Activated CD8-positive, alpha-beta memory T cell treated with anti-CD3 and anti-CD28 coated beads, Interleukin-2, amount 10 ng/mL, durations not matched to agents 7 days and 5 days (primary cell): Measurements from ENCODE around the gene MRPL12. TPM values are rescaled to one million over a fixed set of nuclear protein-coding genes. Genes with fewer than 3 reads are reported as not detected.

ENCODE experiments used
- ATAC-seq: fragments of 150-1000 bp; cut with Tn5 transposase; one replicate; pipeline ENCODE4 v1.10.0; 2021; ENCODE audit warnings: moderate library complexity
- CTCF ChIA-PET: fragments of 350-600 bp; sonication (Branson Sonifier 250); formaldehyde crosslinking; loops from one replicate; lab custom pipeline; 2021; ENCODE audit warnings: antibody characterized with exemption; lab: Charles Lee
- DNase-seq: peaks from one replicate; pipeline ENCODE4 v3.0.0-alpha.2; 2020
- H3K27ac Mint-ChIP-seq: one replicate; pipeline ENCODE4 v1.8.0; 2021; ENCODE audit warnings: mild to moderate bottlenecking, mixed read lengths
- H3K27me3 Mint-ChIP-seq: one replicate; pipeline ENCODE4 v1.8.0; 2021; ENCODE audit warnings: mixed read lengths
- H3K36me3 Mint-ChIP-seq: one replicate; pipeline ENCODE4 v1.8.0; 2021; ENCODE audit warnings: mild to moderate bottlenecking, mixed read lengths
- H3K4me1 Mint-ChIP-seq: one replicate; pipeline ENCODE4 v1.8.0; 2021; ENCODE audit warnings: mixed read lengths
- H3K4me3 Mint-ChIP-seq: one replicate; pipeline ENCODE4 v1.8.0; 2021; ENCODE audit warnings: mild to moderate bottlenecking, moderate library complexity, mixed read lengths
- H3K9me3 Mint-ChIP-seq: one replicate; pipeline ENCODE4 v1.8.0; 2022; ENCODE audit warnings: low read depth, mixed read lengths
- total RNA-seq, 2 experiments: library from RNA; stranded (reverse); gene quantifications; one replicate each; pipeline ENCODE4 v1.2.3, GENCODE V29; 2021

MRPL12 gene
- total RNA-seq, 2 experiments from 2014 or later = 102 to 126 TPM

GRCh38 chr17:81685108-81685507 lies 18.1 kb upstream of the MRPL12 start:
- DNase-seq = no peak
- CTCF ChIA-PET = interaction anchor here (0.7 to 2.2 kb wide), 9 partner anchors 9 to 353 kb away, joined by 3 to 10 read pairs (median 4); partner anchors contain the start of genes DCXR and MRPL12
- no peaks in the 10 kb centered on the region for H3K9me3 Mint-ChIP-seq
- no peak for ATAC-seq
- H3K4me3 Mint-ChIP-seq = peak overlapping the region; percentile 81
- H3K36me3 Mint-ChIP-seq = peaks cover 24% of the 10 kb centered on the region
- H3K4me1 Mint-ChIP-seq = peaks cover 32% of the 10 kb centered on the region
- peak overlapping the region; percentile 71 for H3K27ac Mint-ChIP-seq
- H3K27me3 Mint-ChIP-seq = no peaks in the 10 kb centered on the region

GRCh38 chr17:81686614-81687013 lies 16.6 kb upstream of the MRPL12 start:
- Mint-ChIP-seq H3K36me3 (peaks cover 27% of the 10 kb centered on the region), H3K4me3 (no peak overlapping the region), H3K9me3 (no peaks in the 10 kb centered on the region), H3K27ac (no peak overlapping the region), H3K4me1 (peaks cover 30% of the 10 kb centered on the region), H3K27me3 (no peaks in the 10 kb centered on the region)
- DNase-seq (no peak), ATAC-seq (no peak)
- CTCF ChIA-PET = interaction anchor here (1.9 kb wide), 1 partner anchor 16 kb away, joined by 9 read pairs; the partner anchor contains the start of gene MRPL12

GRCh38 chr17:81687770-81688541 lies 15.2 kb upstream of the MRPL12 start:
- Mint-ChIP-seq H3K4me1 (peaks cover 20% of the 10 kb centered on the region), H3K4me3 (no peak overlapping the region), H3K9me3 (no peaks in the 10 kb centered on the region), H3K36me3 (peaks cover 35% of the 10 kb centered on the region), H3K27ac (no peak overlapping the region), H3K27me3 (no peaks in the 10 kb centered on the region)
- CTCF ChIA-PET = no interaction called here
- DNase-seq (no peak), ATAC-seq (no peak)

- peaks cover 35% of the 10 kb centered on the region for H3K36me3 Mint-ChIP-seq
- CTCF ChIA-PET = no interaction called here
- ATAC-seq = no peak
Observed at GRCh38 chr17:81688616-81689015, 14.6 kb upstream of the MRPL12 start.

GRCh38 chr17:81690066-81690465 lies 13.1 kb upstream of the MRPL12 start:
- Mint-ChIP-seq H3K36me3 (peaks cover 33% of the 10 kb centered on the region), H3K9me3 (no peaks in the 10 kb centered on the region), H3K4me1 (peaks cover 12% of the 10 kb centered on the region), H3K27me3 (no peaks in the 10 kb centered on the region), H3K27ac (no peak overlapping the region), H3K4me3 (no peak overlapping the region)
- CTCF ChIA-PET = no interaction called here
- ATAC-seq = no peak
- DNase-seq = no peak

More at GRCh38 chr17:81688616-81689015, 14.6 kb upstream of the MRPL12 start:
- H3K4me1 Mint-ChIP-seq = peaks cover 20% of the 10 kb centered on the region
- DNase-seq = no peak
- H3K27me3 Mint-ChIP-seq = no peaks in the 10 kb centered on the region
- H3K27ac Mint-ChIP-seq = no peak overlapping the region
- no peak overlapping the region for H3K4me3 Mint-ChIP-seq
- no peaks in the 10 kb centered on the region for H3K9me3 Mint-ChIP-seq

GRCh38 chr17:81690549-81690948 lies 12.6 kb upstream of the MRPL12 start:
- H3K27me3 Mint-ChIP-seq = no peaks in the 10 kb centered on the region
- peaks cover 8% of the 10 kb centered on the region for H3K4me1 Mint-ChIP-seq
- CTCF ChIA-PET = no interaction called here
- no peak for ATAC-seq
- peaks cover 32% of the 10 kb centered on the region for H3K36me3 Mint-ChIP-seq
- no peak overlapping the region for H3K27ac Mint-ChIP-seq
- no peaks in the 10 kb centered on the region for H3K9me3 Mint-ChIP-seq
- no peak for DNase-seq
- H3K4me3 Mint-ChIP-seq = no peak overlapping the region

GRCh38 chr17:81691196-81691595 lies 12.0 kb upstream of the MRPL12 start:
- H3K27ac Mint-ChIP-seq = no peak overlapping the region
- DNase-seq = no peak
- CTCF ChIA-PET = no interaction called here
- H3K27me3 Mint-ChIP-seq = no peaks in the 10 kb centered on the region
- H3K9me3 Mint-ChIP-seq = no peaks in the 10 kb centered on the region
- H3K36me3 Mint-ChIP-seq = peaks cover 28% of the 10 kb centered on the region
- H3K4me1 Mint-ChIP-seq = peaks cover 3% of the 10 kb centered on the region
- H3K4me3 Mint-ChIP-seq = no peak overlapping the region
- no peak for ATAC-seq

GRCh38 chr17:81691608-81692007 lies 11.6 kb upstream of the MRPL12 start:
- Mint-ChIP-seq H3K27me3 (no peaks in the 10 kb centered on the region), H3K4me1 (no peaks in the 10 kb centered on the region), H3K9me3 (no peaks in the 10 kb centered on the region), H3K27ac (no peak overlapping the region), H3K36me3 (peaks cover 25% of the 10 kb centered on the region), H3K4me3 (no peak overlapping the region)
- CTCF ChIA-PET = no interaction called here
- no peak for ATAC-seq
- DNase-seq = no peak

- Mint-ChIP-seq H3K4me1 (peaks cover 3% of the 10 kb centered on the region), H3K4me3 (no peak overlapping the region), H3K27me3 (no peaks in the 10 kb centered on the region), H3K27ac (no peak overlapping the region), H3K36me3 (peaks cover 33% of the 10 kb centered on the region), H3K9me3 (no peaks in the 10 kb centered on the region)
- CTCF ChIA-PET = interaction anchor here (1.1 kb wide), 1 partner anchor 9 kb away, joined by 4 read pairs; the partner anchor contains the start of gene MRPL12
- ATAC-seq (no peak), DNase-seq (no peak)
Observed at GRCh38 chr17:81693509-81694210, 9.5 kb upstream of the MRPL12 start.

GRCh38 chr17:81694810-81695209 lies 8.4 kb upstream of the MRPL12 start:
- H3K27ac Mint-ChIP-seq = no peak overlapping the region
- no peaks in the 10 kb centered on the region for H3K9me3 Mint-ChIP-seq
- DNase-seq (no peak), ATAC-seq (no peak)
- H3K36me3 Mint-ChIP-seq = peaks cover 34% of the 10 kb centered on the region
- CTCF ChIA-PET = no interaction called here
- peaks cover 5% of the 10 kb centered on the region for H3K4me1 Mint-ChIP-seq
- H3K4me3 Mint-ChIP-seq = no peak overlapping the region
- no peaks in the 10 kb centered on the region for H3K27me3 Mint-ChIP-seq

- H3K36me3 Mint-ChIP-seq = peaks cover 31% of the 10 kb centered on the region
- no peak overlapping the region for H3K4me3 Mint-ChIP-seq
- H3K4me1 Mint-ChIP-seq = peaks cover 5% of the 10 kb centered on the region
- no peaks in the 10 kb centered on the region for H3K27me3 Mint-ChIP-seq
- H3K9me3 Mint-ChIP-seq = no peaks in the 10 kb centered on the region
- CTCF ChIA-PET = no interaction called here
- ATAC-seq = no peak
- no peak for DNase-seq
- H3K27ac Mint-ChIP-seq = no peak overlapping the region
Observed at GRCh38 chr17:81695211-81695610, 8.0 kb upstream of the MRPL12 start.

- ATAC-seq (no peak), DNase-seq (no peak)
- no peaks in the 10 kb centered on the region for H3K27me3 Mint-ChIP-seq
- peaks cover 33% of the 10 kb centered on the region for H3K36me3 Mint-ChIP-seq
- H3K4me1 Mint-ChIP-seq = peaks cover 8% of the 10 kb centered on the region
- H3K4me3 Mint-ChIP-seq = no peak overlapping the region
- no peaks in the 10 kb centered on the region for H3K9me3 Mint-ChIP-seq
- CTCF ChIA-PET = no interaction called here
- no peak overlapping the region for H3K27ac Mint-ChIP-seq
Observed at GRCh38 chr17:81695801-81696200, 7.4 kb upstream of the MRPL12 start.

- no peaks in the 10 kb centered on the region for H3K9me3 Mint-ChIP-seq
- ATAC-seq = no peak
- CTCF ChIA-PET = no interaction called here
Observed at GRCh38 chr17:81696218-81696941, 6.8 kb upstream of the MRPL12 start.

More at GRCh38 chr17:81696218-81696941, 6.8 kb upstream of the MRPL12 start:
- Mint-ChIP-seq H3K4me3 (no peak overlapping the region), H3K27ac (no peak overlapping the region), H3K36me3 (peaks cover 35% of the 10 kb centered on the region), H3K27me3 (no peaks in the 10 kb centered on the region), H3K4me1 (peaks cover 14% of the 10 kb centered on the region)
- no peak for DNase-seq
